ENCODE results near the gene RND2.

The RND2 gene

DNA sequence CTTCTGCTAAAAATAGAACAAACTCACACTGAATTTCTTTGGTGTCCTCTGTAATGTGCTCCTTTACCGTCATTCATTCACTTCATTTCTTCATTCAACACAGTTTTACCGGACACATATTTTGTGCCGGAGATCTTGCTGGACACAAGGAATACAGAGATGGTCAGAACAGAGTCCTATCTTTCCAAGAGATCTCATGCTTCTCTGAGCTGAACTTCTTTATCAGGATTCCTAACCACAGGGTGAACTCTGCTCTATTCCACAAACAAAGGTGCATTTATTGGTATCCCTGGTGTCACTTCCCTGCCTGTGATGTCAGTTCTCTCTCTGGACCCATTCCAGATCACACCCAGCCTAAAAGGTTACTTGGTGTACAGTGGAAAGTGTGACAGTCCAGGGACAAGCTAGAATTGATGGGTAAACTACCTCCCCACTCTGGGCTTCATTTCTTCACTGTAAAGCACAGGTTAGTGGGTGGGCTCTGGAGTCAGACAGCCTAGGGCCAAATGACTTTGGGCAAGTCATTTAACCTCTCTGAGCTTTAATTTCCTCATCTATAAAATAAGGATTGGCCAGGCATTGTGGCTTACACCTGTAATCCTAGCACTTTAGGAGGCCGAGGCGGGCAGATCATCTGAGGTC lies 14.2 kb upstream of the RND2 start:
- no peak overlapping the region for H3K4me3 ChIP-seq (ENCODE audit: low read depth, low read length)
- TF ChIP-seq, protein P1, sequence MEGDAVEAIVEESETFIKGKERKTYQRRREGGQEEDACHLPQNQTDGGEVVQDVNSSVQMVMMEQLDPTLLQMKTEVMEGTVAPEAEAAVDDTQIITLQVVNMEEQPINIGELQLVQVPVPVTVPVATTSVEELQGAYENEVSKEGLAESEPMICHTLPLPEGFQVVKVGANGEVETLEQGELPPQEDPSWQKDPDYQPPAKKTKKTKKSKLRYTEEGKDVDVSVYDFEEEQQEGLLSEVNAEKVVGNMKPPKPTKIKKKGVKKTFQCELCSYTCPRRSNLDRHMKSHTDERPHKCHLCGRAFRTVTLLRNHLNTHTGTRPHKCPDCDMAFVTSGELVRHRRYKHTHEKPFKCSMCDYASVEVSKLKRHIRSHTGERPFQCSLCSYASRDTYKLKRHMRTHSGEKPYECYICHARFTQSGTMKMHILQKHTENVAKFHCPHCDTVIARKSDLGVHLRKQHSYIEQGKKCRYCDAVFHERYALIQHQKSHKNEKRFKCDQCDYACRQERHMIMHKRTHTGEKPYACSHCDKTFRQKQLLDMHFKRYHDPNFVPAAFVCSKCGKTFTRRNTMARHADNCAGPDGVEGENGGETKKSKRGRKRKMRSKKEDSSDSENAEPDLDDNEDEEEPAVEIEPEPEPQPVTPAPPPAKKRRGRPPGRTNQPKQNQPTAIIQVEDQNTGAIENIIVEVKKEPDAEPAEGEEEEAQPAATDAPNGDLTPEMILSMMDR (IDR thresholded peaks at IDR 0.05; ENCODE audit: low read depth, low read length, missing control alignments): no peak

DNA sequence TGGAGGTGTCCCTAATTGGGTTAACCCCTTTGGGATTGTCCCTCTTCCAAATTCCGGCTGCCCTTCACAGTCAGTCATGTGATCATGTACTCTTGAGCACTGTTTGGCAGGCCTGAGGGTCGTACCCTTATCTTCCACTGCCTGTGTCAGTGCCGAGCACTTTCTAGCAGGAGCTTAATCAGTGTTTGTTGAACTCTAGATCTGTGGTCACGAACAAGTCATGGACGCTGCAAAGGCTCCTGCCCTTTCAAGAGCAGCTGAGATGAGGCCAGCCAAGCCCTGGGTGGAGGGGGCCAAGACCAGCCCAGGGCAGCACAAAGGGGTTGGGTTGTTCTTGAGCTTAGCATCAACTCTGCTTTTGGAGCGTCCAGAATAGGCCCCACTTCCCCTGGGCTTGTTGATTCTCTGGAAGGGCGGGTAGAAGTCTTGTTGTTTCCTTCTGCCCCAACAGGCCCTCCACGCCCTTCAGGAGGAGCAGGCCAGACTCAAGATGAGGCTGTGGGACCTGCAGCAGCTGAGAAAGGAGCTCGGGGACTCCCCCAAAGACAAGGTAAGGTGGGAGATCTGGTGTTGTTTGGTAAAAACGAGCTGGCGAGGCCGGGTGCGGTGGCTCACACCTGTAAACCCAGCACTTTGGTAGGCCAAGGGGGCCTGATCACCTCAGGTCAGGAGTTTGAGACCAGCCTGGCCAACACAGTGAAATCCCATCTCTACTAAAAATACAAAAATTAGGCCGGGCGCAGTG lies 13.1 kb upstream of the RND2 start:
- no peak for DNase-seq (ENCODE audit: low read depth)
- TF ChIP-seq, protein P1 (IDR thresholded peaks at IDR 0.05; ENCODE audit: low read depth, low read length, missing control alignments): no peak
- H3K4me3 ChIP-seq (ENCODE audit: low read depth, low read length): no peak overlapping the region

More for the DNA sequence above, 14.2 kb upstream of the RND2 start:
- DNase-seq (ENCODE audit: low read depth): no peak

GRCh38 chr17:43013296-43013695 lies 11.7 kb upstream of the RND2 start:
- H3K4me3 ChIP-seq (ENCODE audit: low read depth, low read length): no peak overlapping the region
- TF ChIP-seq, protein P1 (IDR thresholded peaks at IDR 0.05; ENCODE audit: low read depth, low read length, missing control alignments): no peak
- no peak for DNase-seq (ENCODE audit: low read depth)

DNA sequence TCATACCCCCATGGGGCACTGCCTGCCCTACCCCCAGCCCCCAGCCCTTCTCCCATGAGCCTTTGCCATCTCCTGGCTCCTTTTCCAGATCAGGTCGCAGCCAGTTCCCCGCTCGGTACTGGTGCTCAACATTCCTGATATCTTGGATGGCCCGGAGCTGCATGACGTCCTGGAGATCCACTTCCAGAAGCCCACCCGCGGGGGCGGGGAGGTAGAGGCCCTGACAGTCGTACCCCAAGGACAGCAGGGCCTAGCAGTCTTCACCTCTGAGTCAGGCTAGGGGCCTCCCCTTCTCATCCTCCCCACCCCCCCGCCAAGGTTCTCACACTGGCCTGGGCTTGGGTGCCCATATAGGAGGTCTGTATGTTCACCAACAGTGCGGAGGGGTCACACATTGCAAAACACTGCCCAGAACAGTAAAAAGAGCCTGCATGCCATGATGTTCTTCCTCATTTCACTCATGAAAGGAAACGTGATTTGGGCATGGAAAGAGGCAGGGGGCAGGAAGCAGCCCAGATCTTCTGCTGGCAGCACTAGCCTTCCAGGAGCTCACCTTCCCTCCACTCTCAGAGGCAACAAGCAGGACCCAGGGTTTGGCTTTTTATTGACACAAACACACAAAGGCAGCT lies 10.9 kb upstream of the RND2 start:
- TF ChIP-seq, protein P1 (IDR thresholded peaks at IDR 0.05; ENCODE audit: low read depth, low read length, missing control alignments): no peak
- DNase-seq (ENCODE audit: low read depth): no peak
- no peak overlapping the region for H3K4me3 ChIP-seq (ENCODE audit: low read depth, low read length)

- DNase-seq (ENCODE audit: low read depth): no peak
- H3K4me3 ChIP-seq (ENCODE audit: low read depth, low read length): no peak overlapping the region
- TF ChIP-seq, protein P1 (IDR thresholded peaks at IDR 0.05; ENCODE audit: low read depth, low read length, missing control alignments): no peak
Observed at GRCh38 chr17:43014649-43015542, 10.1 kb upstream of the RND2 start.

DNA sequence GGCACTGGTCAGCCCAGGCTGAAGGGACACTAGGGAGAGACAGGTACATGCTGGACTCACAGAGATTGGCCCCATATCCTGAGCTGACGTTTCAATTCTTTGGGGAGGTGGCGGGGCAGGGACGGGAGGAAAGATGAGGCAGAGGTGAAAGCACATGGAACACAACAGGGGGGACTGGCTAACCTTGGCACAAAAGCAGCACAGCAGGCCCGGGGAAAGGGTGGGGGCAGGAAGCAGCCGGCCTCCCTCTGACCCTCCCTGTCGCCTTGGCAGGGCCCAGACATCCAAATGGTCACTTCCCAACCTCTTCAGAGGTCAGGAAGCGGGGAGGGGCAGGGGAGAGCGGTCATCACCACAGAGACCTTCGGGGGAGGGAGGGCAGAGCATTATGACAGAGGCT lies 9.5 kb upstream of the RND2 start:
- H3K4me3 ChIP-seq (ENCODE audit: low read depth, low read length): no peak overlapping the region
- TF ChIP-seq, protein P1 (IDR thresholded peaks at IDR 0.05; ENCODE audit: low read depth, low read length, missing control alignments): no peak
- DNase-seq (ENCODE audit: low read depth): no peak
